Smooth muscle cell (in vitro differentiated cells): ENCODE data around the gene TRIM40. TPM values are rescaled to one million over a fixed set of nuclear protein-coding genes. Genes with fewer than 3 reads are reported as not detected.

Experiments used
- DNase-seq: peaks from one replicate; lab custom pipeline; 2025; ENCODE audit not compliant: unreplicated experiment; lab: John Stamatoyannopoulos, UW
- H2AFZ ChIP-seq: fragments of 200-600 bp; sonication (generic); 2 replicates; pipeline ENCODE4 v1.6.0; 2016; ENCODE audit warnings: antibody characterized with exemption, low read depth, mild to moderate bottlenecking
- H3F3A ChIP-seq: fragments of 200-600 bp; sonication (generic); 2 replicates; pipeline ENCODE4 v1.6.0; 2017; ENCODE audit warnings: antibody characterized with exemption, low read depth
- H3K27ac ChIP-seq: fragments of 200-600 bp; sonication (generic); 2 replicates; pipeline ENCODE4 v1.5.1; 2016; ENCODE audit warnings: low read depth, mild to moderate bottlenecking
- H3K27me3 ChIP-seq: fragments of 200-600 bp; sonication (generic); 2 replicates; pipeline ENCODE4 v1.6.1; 2016; ENCODE audit warnings: low read depth, mild to moderate bottlenecking
- H3K36me3 ChIP-seq: fragments of 200-600 bp; sonication (generic); 2 replicates; pipeline ENCODE4 v1.5.1; 2016; ENCODE audit warnings: low read depth
- H3K4me1 ChIP-seq: fragments of 200-600 bp; sonication (generic); 2 replicates; pipeline ENCODE4 v1.5.1; 2016; ENCODE audit warnings: low read depth
- H3K4me2 ChIP-seq: fragments of 200-600 bp; sonication (generic); 2 replicates; pipeline ENCODE4 v1.6.0; 2016; ENCODE audit warnings: mild to moderate bottlenecking
- H3K4me3 ChIP-seq: fragments of 200-600 bp; sonication (generic); 2 replicates; pipeline ENCODE4 v1.5.1; 2016; ENCODE audit warnings: mild to moderate bottlenecking
- H3K79me2 ChIP-seq: fragments of 200-600 bp; sonication (generic); 2 replicates; pipeline ENCODE4 v1.6.0; 2016; ENCODE audit warnings: low read depth, mild to moderate bottlenecking
- H3K9ac ChIP-seq: fragments of 200-600 bp; sonication (generic); 2 replicates; pipeline ENCODE4 v1.6.0; 2016; ENCODE audit warnings: low read depth
- H3K9me3 ChIP-seq: fragments of 200-600 bp; sonication (generic); replicated peaks from 2 replicates; pipeline ENCODE4 v1.5.1; 2016; ENCODE audit warnings: low read depth
- H4K20me1 ChIP-seq: fragments of 200-600 bp; sonication (generic); 2 replicates; pipeline ENCODE4 v1.6.0; 2016; ENCODE audit warnings: low read depth
- WGBS: methylation state at CpG from one replicate; pipeline ENCODE4 v1.1.7; 2016; ENCODE audit warnings: low lambda C conversion rate; 5-methylcytosine and 5-hydroxymethylcytosine counted together
- polyA plus RNA-seq: library from polyadenylated mRNA; unstranded; fragments of >200 nt; fragmentation: Nextera tagmentation; extraction: Ambion mirVana; gene quantifications from 2 replicates; pipeline ENCODE4 v1.2.1, GENCODE V29; 2016
- total RNA-seq: library from RNA; depleted of rRNA; stranded (reverse); fragments of >200 nt; gene quantifications from 2 replicates; pipeline ENCODE4 v1.2.3, GENCODE V29; 2014
- TF ChIP-seq, protein P1 (sequence below): fragments of 200-600 bp; sonication (generic); IDR thresholded peaks from 2 replicates; pipeline ENCODE4 v1.5.1; 2017; ENCODE audit warnings: borderline replicate concordance, mild to moderate bottlenecking, antibody characterized with exemption; ENCODE audit not compliant: insufficient read depth, poor library complexity, severe bottlenecking

Gene TRIM40, protein sequence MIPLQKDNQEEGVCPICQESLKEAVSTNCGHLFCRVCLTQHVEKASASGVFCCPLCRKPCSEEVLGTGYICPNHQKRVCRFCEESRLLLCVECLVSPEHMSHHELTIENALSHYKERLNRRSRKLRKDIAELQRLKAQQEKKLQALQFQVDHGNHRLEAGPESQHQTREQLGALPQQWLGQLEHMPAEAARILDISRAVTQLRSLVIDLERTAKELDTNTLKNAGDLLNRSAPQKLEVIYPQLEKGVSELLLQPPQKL
- not detected in 2 replicates for total RNA-seq
- not detected in 2 replicates for polyA plus RNA-seq

DNA sequence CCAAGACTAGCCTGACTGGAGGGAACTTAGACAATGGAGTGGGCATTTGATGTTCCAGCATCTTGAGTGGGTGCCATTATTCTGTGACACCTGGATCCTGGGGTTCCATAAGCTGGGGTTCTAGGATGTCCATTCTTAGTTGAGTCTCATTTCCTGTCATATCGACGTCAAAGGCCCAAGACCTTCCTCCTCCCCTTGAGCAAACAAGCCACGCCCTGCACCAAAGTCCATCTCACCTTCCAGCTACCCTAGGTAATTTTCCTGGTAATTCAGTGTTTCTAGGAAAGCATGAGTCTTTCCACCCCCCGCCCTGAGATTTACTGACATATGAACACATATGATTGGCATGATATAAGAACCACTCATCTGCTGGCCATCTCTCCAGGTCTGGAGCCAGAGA, at the start of gene TRIM40:
Gene TRIM40 (plus strand): TSS at position 384 of the 400 bp plus-strand sequence. CDS start 897 bp downstream, outside the sequence.
- no peaks in the 10 kb centered on the region for H4K20me1 ChIP-seq
- H3F3A ChIP-seq: no peaks in the 10 kb centered on the region
- WGBS: 91% methylated on average over 4 of the region's 4 CpGs
- no peak within 1 kb of the TSS for H3K4me3 ChIP-seq
- TF ChIP-seq, protein P1, sequence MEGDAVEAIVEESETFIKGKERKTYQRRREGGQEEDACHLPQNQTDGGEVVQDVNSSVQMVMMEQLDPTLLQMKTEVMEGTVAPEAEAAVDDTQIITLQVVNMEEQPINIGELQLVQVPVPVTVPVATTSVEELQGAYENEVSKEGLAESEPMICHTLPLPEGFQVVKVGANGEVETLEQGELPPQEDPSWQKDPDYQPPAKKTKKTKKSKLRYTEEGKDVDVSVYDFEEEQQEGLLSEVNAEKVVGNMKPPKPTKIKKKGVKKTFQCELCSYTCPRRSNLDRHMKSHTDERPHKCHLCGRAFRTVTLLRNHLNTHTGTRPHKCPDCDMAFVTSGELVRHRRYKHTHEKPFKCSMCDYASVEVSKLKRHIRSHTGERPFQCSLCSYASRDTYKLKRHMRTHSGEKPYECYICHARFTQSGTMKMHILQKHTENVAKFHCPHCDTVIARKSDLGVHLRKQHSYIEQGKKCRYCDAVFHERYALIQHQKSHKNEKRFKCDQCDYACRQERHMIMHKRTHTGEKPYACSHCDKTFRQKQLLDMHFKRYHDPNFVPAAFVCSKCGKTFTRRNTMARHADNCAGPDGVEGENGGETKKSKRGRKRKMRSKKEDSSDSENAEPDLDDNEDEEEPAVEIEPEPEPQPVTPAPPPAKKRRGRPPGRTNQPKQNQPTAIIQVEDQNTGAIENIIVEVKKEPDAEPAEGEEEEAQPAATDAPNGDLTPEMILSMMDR: no peak
- H3K27me3 ChIP-seq: peaks cover 76% of the 10 kb centered on the region
- no peaks in the 10 kb centered on the region for H3K4me1 ChIP-seq
- no peak within 1 kb of the TSS for H3K4me2 ChIP-seq
- DNase-seq: no peak
- H2AFZ ChIP-seq: no peak within 1 kb of the TSS
- no peak within 1 kb of the TSS for H3K9ac ChIP-seq
- H3K27ac ChIP-seq: no peak within 1 kb of the TSS
- H3K79me2 ChIP-seq: no peaks in the 10 kb centered on the region
- H3K9me3 ChIP-seq: no peaks in the 10 kb centered on the region
- no peaks in the 10 kb centered on the region for H3K36me3 ChIP-seq

DNA sequence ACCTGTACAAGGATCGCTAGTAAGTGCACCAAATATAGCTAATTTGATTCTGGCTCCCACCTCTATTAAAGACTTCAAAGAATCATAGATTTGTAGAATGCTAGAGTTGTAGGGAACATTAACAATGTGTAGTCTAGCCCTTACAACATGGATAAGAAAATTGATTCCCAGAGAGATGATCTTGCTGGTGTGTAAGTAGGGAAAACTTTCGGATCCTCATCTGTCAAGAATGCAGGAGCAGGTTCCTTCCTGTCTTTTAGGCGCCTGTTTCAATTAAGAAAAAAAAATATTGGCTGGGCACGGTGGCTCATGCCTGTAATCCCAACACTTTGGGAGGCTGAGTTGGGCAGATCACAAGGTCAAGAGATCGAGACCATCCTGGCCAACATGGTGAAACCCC, 48.1 kb upstream of the TRIM40 start:
- Histone ChIP-seq H4K20me1 (no peaks in the 10 kb centered on the region), H3K4me1 (no peaks in the 10 kb centered on the region), H3F3A (no peaks in the 10 kb centered on the region), H3K36me3 (no peaks in the 10 kb centered on the region), H2AFZ (no peak overlapping the region), H3K9ac (no peak overlapping the region), H3K4me2 (no peak overlapping the region), H3K9me3 (no peaks in the 10 kb centered on the region), H3K4me3 (no peak overlapping the region), H3K27ac (no peak overlapping the region), H3K27me3 (peaks cover 23% of the 10 kb centered on the region), H3K79me2 (no peaks in the 10 kb centered on the region)
- TF ChIP-seq, protein P1: no peak
- 86% methylated on average over 5 of the region's 5 CpGs for WGBS
- no peak for DNase-seq

DNA sequence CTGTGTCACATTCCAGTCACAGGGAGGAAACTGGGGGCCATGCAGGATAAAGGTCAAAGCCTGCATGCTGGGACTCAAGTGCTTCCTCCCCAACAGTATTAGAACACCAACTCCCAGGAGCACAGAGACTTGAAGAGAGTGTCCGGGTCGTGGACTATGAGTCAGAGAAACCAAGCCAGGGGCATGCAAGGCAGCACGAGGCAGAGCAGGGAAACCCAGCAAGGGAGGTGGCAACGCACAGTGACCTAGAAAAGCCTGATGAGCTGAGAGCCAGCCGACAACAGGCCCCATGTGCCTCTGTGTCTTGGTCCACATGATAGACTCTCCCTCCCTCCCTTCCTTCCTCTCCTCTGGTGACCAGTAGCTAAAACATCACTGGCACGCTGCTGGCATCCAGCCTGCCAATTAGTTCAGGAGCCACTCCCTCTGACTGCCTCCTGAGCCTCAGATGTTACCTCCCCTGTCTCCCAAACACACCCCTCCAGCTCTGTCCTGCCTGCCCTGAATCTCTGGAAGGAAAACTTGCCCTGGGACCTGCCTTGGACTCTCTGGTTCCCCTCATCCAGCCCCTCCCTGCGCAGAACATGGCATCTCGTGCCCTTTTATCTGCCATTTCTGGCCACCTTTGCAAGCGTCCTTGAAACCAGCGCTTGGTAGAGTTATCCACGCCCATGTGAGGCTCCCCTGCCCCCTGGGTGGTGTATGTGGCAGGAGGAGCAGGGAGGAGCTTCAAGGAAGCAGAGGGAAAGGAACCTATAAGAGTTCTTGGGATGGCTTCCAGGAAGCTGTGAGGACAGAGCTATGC, 44.2 kb upstream of the TRIM40 start:
- no peaks in the 10 kb centered on the region for H3K79me2 ChIP-seq
- no peak for DNase-seq
- H3K9me3 ChIP-seq: no peaks in the 10 kb centered on the region
- no peaks in the 10 kb centered on the region for H3F3A ChIP-seq
- no peaks in the 10 kb centered on the region for H3K36me3 ChIP-seq
- no peak overlapping the region for H3K4me3 ChIP-seq
- H2AFZ ChIP-seq: no peak overlapping the region
- no peak overlapping the region for H3K27ac ChIP-seq
- 40% methylated on average over 11 of the region's 11 CpGs for WGBS
- TF ChIP-seq, protein P1: no peak
- no peak overlapping the region for H3K9ac ChIP-seq
- H3K4me2 ChIP-seq: no peak overlapping the region
- H3K4me1 ChIP-seq: no peaks in the 10 kb centered on the region
- peaks cover 55% of the 10 kb centered on the region for H3K27me3 ChIP-seq
- H4K20me1 ChIP-seq: no peaks in the 10 kb centered on the region
